K562 treated with DMSO at 1 percent for 4 hours (cell line): Measurements from ENCODE around the gene FGD2. TPM values are rescaled to one million over a fixed set of nuclear protein-coding genes. Genes with fewer than 3 reads are reported as not detected.

Source experiments
- total RNA-seq: library from RNA; unstranded; fragments of 300-600 nt; gene quantifications from 2 replicates; pipeline ENCODE4 v1.2.3, GENCODE V29; 2022; ENCODE audit not compliant: insufficient read depth

FGD2 gene, protein sequence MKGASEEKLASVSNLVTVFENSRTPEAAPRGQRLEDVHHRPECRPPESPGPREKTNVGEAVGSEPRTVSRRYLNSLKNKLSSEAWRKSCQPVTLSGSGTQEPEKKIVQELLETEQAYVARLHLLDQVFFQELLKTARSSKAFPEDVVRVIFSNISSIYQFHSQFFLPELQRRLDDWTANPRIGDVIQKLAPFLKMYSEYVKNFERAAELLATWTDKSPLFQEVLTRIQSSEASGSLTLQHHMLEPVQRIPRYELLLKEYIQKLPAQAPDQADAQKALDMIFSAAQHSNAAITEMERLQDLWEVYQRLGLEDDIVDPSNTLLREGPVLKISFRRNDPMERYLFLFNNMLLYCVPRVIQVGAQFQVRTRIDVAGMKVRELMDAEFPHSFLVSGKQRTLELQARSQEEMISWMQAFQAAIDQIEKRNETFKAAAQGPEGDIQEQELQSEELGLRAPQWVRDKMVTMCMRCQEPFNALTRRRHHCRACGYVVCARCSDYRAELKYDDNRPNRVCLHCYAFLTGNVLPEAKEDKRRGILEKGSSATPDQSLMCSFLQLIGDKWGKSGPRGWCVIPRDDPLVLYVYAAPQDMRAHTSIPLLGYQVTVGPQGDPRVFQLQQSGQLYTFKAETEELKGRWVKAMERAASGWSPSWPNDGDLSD
- not detected in 2 replicates for total RNA-seq

DNA sequence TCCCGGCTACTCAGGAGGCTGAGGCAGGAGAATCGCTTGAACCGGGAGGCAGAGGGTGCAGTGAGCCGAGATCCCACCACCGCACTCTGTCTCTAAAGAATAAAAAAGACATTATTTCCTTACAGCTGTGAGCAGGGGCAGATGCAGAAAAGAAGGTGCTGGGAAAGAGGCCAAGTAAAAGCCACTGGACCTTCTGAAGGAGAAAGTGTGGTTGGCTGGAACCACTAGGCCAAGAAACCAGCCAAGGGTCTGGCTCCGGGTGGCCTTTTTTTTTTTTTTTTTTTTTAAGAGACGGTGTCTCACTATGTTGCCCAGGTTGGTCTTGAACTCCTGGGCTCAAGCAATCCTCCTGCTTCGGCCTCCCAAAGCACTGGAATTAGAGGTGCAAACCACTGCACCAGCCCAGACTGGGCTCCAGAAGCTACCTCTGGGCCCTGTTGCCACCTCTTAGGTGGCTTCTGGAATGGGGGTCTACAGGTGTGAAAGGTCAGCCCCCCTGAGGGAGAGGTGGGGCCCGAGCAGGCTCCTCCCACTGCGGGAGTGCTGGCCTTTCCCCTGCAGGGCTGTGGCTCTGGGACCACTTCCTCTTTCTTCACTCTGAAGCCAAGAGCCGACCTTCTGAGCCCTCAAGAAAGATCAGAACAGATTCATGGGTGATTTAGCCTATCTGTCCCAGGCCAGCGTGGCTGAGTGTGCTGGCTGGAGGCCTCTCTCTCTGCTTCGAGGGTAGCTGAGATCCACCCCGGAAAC, at the start of gene FGD2:
TSS of gene FGD2 (plus strand) at position 595 of the 750 bp plus-strand sequence. CDS start 163 bp downstream, outside the sequence.

DNA sequence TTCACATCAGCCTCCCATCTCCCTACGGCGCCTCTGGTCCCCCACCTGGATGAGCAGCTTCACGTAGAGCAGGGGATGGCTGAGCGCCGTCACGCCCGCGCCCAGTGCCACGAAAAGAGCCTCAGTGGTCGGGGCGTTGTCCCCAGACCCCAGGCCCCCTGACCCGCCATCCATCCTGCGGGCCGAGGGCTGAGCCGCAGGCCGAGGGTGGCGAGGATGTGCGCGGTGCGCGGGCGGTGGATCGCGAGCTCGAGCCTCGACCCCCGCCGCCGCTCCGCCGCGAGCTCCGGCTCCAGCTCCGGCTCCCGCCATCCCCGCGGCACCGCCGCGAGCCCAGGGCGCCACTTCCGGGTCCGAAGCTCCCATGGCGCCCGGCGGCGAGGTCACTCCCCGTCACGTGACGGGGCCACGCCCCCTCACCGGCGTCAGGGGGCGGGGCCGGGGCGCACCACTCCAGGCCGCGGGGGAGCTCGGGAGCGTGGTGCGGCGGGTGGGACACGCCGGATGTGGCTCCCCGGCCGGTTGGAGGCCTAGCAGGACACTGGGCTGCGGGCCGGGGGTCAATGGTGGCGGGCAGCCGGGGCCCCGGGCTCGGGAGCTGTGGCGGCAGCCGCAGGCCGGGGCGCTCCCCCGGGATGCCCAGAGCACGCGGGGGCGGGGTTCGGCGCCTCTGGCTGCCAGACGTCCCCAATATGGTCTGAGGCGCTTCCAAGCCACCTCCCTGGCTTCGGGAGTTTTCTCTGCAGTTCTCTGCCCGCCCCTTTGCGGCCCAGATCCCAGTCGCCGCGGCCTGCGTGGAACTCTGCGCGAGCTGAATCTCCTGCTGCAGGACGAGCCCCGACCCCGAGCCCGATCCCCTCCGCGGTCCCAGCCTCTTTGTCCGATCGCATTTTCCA, 19.4 kb upstream of the FGD2 start, which contains the start of gene MTCH1:
TSS of gene MTCH1 (minus strand) at position 389 of the 896 bp plus-strand sequence. CDS start at position 366, 23 bp downstream.

Other genes with a start within 250 kb of the FGD2 start
- 1.0 and 1.6 TPM in 2 replicates for gene CPNE5, start 166.2 kb upstream of the FGD2 start, total RNA-seq
- 39.9 and 44.6 TPM in 2 replicates for gene PPIL1, start 130.9 kb upstream of the FGD2 start, total RNA-seq
- 51.7 and 52.3 TPM in 2 replicates for gene C6orf89, start 119.7 kb upstream of the FGD2 start, total RNA-seq
- gene PI16, start 50.9 kb upstream of the FGD2 start, total RNA-seq: 0.46 and 4.2 TPM in 2 replicates
- gene MTCH1, start 19.5 kb upstream of the FGD2 start, total RNA-seq: 237 and 251 TPM in 2 replicates
- gene PIM1, start 164.5 kb downstream of the FGD2 start, total RNA-seq: 166 and 184 TPM in 2 replicates